ENCODE measurements around the gene PRSS8. TPM values are rescaled to one million over a fixed set of nuclear protein-coding genes. Genes with fewer than 3 reads are reported as not detected.
A peak's percentile ranks its signal among the peaks of the same experiment; 100 is the strongest.

The PRSS8 gene
- total RNA-seq, 1 experiment from 2014 or later: 32.6 TPM

DNA sequence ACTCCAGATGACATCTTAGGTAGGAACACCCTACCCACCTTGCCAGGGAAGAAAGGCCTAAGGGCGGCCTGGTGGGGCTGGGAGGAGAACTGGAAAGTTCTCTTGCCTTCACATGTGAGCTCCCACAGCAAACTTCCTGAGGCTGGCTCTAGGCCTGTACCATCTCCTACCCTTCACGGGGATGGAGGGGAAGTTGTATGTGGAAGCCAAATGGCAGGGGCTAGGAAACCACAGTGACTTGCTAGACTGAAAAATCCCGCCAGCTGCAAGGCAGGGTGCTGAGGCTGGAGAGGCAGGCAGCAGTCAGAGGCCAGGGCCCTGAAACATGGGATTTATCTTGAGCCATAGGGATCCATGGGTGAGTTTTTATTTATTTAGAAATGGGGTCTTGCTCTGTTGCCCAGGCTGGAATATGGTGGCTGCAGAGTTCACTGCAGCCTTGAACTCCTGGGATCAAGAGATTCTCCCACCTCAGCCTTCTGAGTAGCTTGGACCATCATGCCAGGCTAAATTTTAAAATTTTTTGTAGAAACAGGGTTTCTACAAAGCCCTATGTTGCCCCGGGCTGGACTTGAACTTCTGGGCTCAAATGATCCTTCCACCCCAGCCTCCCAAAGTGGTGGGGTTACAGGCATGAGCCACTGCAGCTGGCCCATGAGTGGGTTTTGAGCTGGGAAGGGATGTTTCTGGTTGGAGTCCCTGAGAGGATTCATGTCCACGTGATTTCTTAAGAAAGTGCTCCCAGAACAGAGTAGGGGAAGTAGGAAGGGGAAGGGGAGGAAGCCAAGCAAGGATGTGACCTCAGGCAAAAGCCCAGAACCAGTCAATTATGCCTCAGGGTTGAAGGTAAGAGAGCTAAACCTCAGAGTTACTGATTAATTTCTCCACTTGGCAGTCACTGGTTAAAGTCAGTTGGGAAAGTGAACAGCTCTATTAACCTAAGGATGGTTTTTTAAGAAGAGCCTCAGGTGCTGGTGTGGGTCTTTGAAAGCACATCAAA lies 22.1 kb downstream of the PRSS8 start:
- POLR2A ChIA-PET: interaction anchor here (0.7 to 1.2 kb wide), 5 partner anchors 23 to 41 kb away, joined by 3 to 4 read pairs (median 3); partner anchors contain the start of genes ZNF646 and ZNF668

DNA sequence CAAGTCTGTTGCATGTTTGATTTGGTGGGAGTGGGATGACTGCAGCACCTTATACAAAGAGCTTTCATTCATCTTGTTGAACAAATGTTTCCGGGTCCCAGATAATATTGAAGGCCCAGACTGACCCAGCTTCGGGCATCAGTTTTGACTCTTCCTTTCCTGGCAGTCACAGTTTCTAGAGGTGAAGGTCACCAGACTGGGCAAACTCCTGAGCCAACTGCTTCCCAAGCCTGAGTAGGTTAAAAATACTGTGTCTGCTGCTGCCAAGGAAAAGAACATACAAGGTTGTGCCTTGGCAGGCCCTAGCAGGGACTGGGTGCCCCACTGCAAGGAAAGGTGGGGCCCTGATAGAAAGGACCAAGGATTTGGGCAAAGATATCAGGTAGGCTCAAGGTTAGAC lies 22.8 kb downstream of the PRSS8 start:
- H3K27me3 Mint-ChIP-seq (ENCODE audit: insufficient read depth, unreplicated experiment): no peaks in the 10 kb centered on the region
- peaks cover 46% of the 10 kb centered on the region for H3K36me3 Mint-ChIP-seq (ENCODE audit: insufficient read depth, unreplicated experiment)
- peaks cover 23% of the 10 kb centered on the region for H3K4me1 Mint-ChIP-seq (ENCODE audit: insufficient read depth, unreplicated experiment)
- H3K27ac Mint-ChIP-seq (ENCODE audit: low read depth, unreplicated experiment): no peak overlapping the region
- CTCF ChIA-PET: interaction anchor here (0.5 to 1.4 kb wide), 2 partner anchors 13 to 30 kb away, joined by 3 read pairs; no protein-coding TSS in a partner anchor
- no peak overlapping the region for H3K4me3 Mint-ChIP-seq (ENCODE audit: unreplicated experiment)
- intact Hi-C loops (cut with micrococcal nuclease): no loop called here
- no TSS peak for BruUV-seq (replicated peaks)
- POLR2A ChIA-PET: interaction anchor here (1.0 to 1.2 kb wide), 3 partner anchors 29 to 40 kb away, joined by 3 to 4 read pairs (median 3); partner anchors contain the start of genes ZNF646 and ZNF668
- DNase-seq (ENCODE audit: unreplicated experiment): no peak
- no peaks in the 10 kb centered on the region for H3K9me3 Mint-ChIP-seq (ENCODE audit: unreplicated experiment)
- TF ChIP-seq, protein P1, sequence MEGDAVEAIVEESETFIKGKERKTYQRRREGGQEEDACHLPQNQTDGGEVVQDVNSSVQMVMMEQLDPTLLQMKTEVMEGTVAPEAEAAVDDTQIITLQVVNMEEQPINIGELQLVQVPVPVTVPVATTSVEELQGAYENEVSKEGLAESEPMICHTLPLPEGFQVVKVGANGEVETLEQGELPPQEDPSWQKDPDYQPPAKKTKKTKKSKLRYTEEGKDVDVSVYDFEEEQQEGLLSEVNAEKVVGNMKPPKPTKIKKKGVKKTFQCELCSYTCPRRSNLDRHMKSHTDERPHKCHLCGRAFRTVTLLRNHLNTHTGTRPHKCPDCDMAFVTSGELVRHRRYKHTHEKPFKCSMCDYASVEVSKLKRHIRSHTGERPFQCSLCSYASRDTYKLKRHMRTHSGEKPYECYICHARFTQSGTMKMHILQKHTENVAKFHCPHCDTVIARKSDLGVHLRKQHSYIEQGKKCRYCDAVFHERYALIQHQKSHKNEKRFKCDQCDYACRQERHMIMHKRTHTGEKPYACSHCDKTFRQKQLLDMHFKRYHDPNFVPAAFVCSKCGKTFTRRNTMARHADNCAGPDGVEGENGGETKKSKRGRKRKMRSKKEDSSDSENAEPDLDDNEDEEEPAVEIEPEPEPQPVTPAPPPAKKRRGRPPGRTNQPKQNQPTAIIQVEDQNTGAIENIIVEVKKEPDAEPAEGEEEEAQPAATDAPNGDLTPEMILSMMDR (IDR thresholded peaks at IDR 0.05; ENCODE audit: unreplicated experiment): no peak

More for the DNA sequence above, 22.1 kb downstream of the PRSS8 start:
- CTCF ChIA-PET: interaction anchor here (0.5 to 1.4 kb wide), 5 partner anchors 12 to 277 kb away, joined by 3 to 4 read pairs (median 4); partner anchors contain the start of gene PRSS36
- Mint-ChIP-seq H3K36me3 (ENCODE audit: insufficient read depth, unreplicated experiment) (peaks cover 47% of the 10 kb centered on the region), H3K27me3 (ENCODE audit: insufficient read depth, unreplicated experiment) (no peaks in the 10 kb centered on the region), H3K4me3 (ENCODE audit: unreplicated experiment) (no peak overlapping the region), H3K9me3 (ENCODE audit: unreplicated experiment) (no peaks in the 10 kb centered on the region), H3K4me1 (ENCODE audit: insufficient read depth, unreplicated experiment) (peaks cover 23% of the 10 kb centered on the region), H3K27ac (ENCODE audit: low read depth, unreplicated experiment) (peak overlapping the region; percentile 42)
- no TSS peak for BruUV-seq (replicated peaks)
- no peak for DNase-seq (ENCODE audit: unreplicated experiment)
- intact Hi-C loops (cut with micrococcal nuclease): no loop called here
- TF ChIP-seq, protein P1 (IDR thresholded peaks at IDR 0.05; ENCODE audit: unreplicated experiment): no peak

DNA sequence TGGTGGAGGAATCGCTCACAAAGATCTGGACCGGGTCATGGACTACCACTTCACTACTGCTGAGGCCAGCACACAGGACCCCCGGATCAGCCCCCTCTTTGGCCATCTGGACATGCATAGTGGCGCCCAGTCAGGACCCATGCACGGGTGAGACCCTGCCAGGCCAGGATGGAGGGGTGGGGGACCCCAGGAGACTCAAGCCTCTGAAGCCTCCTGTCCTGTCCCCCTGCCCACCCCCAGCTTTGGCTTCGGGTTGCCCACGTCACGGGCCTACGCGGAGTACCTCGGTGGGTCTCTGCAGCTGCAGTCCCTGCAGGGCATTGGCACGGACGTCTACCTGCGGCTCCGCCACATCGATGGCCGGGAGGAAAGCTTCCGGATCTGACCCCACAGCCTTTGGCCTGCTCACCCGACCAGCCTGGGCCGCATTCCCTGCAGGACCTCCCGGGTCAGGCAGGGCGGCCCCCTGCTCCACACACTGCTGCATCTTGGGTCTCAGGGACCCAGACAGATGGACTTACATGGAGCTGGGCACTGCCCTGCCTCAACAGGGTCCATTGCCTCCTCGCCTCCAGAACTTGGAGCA lies 23.6 kb downstream of the PRSS8 start:
- H3K36me3 Mint-ChIP-seq (ENCODE audit: insufficient read depth, unreplicated experiment): peaks cover 41% of the 10 kb centered on the region
- TSS peak; percentile 30 for BruUV-seq (replicated peaks)
- TF ChIP-seq, protein P1 (IDR thresholded peaks at IDR 0.05; ENCODE audit: unreplicated experiment): no peak
- H3K27me3 Mint-ChIP-seq (ENCODE audit: insufficient read depth, unreplicated experiment): no peaks in the 10 kb centered on the region
- intact Hi-C loops (cut with micrococcal nuclease): no loop called here
- no peak overlapping the region for H3K27ac Mint-ChIP-seq (ENCODE audit: low read depth, unreplicated experiment)
- peaks cover 25% of the 10 kb centered on the region for H3K4me1 Mint-ChIP-seq (ENCODE audit: insufficient read depth, unreplicated experiment)
- DNase-seq (ENCODE audit: unreplicated experiment): no peak
- ChIA-PET CTCF (interaction anchor here (0.5 to 1.0 kb wide), 4 partner anchors 15 to 362 kb away, joined by 3 to 4 read pairs (median 4); partner anchors contain the start of gene HSD3B7), POLR2A (interaction anchor here (0.6 to 1.0 kb wide), 2 partner anchors 39 to 344 kb away, joined by 3 to 4 read pairs; no protein-coding TSS in a partner anchor)
- H3K9me3 Mint-ChIP-seq (ENCODE audit: unreplicated experiment): no peaks in the 10 kb centered on the region
- H3K4me3 Mint-ChIP-seq (ENCODE audit: unreplicated experiment): no peak overlapping the region
